NOMO-1 treated with DMSO at 0.1 percent for 48 hours (cell line): ENCODE data around the gene CLRN3.

Experiments used
- DNase-seq: peaks from one replicate; lab custom pipeline; 2025; ENCODE audit not compliant: unreplicated experiment; lab: John Stamatoyannopoulos, UW

CLRN3 gene

GRCh38 chr10:127875916-127876315 lies 16.8 kb downstream of the CLRN3 start:
- DNase-seq, result no peak

GRCh38 chr10:127875449-127875765 lies 17.3 kb downstream of the CLRN3 start:
- DNase-seq, result no peak

GRCh38 chr10:127874671-127875448 lies 17.9 kb downstream of the CLRN3 start:
- no peak for DNase-seq

GRCh38 chr10:127873901-127874470 lies 18.8 kb downstream of the CLRN3 start:
- DNase-seq, result no peak

GRCh38 chr10:127872871-127873600 lies 19.7 kb downstream of the CLRN3 start:
- DNase-seq, result peak; percentile 50

DNA sequence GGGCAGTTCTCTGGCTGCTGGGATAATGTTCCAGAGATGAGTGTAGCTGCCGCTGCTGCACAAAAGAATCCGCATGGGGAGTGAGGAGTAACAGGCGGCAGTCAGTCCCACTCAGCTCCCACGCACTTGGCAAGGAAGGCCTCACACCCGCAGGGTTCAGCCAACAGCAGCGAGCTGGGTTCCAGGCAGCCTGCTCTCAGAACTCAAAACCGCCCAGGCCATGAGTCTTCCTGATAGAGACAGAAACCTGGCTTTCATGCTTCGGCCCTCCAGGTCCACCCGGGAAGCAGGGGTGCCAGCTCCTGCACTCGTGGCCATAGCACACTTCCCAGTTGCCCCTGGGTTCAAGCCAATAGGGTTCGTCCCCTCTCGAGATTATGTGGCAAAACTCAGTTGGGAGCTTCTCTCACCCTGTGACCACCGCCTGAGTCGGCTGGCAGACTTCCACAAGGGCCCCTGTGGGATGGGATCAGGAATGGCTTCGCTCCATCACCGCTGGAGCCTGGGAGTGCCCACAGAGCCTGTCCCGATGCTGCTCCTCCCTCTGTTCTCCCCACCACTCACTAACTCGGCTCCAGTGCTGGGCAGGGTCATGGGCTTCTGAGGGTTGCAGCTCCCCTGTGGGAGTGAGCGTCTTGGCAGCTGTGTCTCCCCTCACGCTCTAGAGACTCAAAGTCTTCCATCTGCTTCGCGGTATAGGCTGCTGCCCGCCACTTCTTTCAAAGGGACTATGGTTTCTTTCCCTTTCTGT lies 20.6 kb downstream of the CLRN3 start:
- DNase-seq, result no peak

DNA sequence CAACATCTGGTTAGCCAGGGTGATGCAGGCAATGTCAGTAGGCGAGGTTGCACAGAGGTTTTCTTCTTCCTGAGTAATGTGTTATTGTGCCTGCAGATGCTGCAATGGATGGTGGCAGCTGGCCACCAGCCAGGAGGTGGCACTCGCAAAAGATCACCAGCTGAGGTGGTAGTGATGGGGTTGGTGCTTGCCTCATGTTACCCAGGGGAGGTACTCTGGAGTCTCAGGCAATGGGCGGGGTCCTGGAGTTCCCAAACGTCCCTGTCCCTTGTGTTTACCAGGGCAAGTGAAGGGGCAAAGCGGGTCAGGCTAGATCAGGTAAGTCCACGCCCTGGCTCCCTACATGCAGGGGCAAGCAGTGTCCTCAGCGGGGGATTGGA lies 21.1 kb downstream of the CLRN3 start:
- no peak for DNase-seq

DNA sequence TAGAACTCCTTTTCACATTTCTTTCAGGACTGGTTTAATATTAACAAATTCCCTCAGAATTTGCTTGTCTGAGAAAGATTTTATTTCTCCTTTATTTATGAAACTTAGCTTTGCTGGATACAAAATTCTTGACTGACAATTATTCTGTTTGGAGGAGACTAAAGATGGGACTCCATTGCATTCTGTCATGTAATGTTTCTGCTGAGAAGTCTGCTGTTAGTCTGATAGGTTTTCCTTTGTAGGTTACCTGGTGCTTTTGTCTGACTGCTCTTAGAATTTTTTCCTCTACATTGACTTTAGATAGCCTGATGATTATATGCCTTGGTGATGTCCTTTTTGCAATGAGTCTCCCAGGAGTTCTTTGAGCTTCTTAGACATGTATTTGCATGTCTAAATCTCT lies 23.4 kb downstream of the CLRN3 start:
- no peak for DNase-seq

DNA sequence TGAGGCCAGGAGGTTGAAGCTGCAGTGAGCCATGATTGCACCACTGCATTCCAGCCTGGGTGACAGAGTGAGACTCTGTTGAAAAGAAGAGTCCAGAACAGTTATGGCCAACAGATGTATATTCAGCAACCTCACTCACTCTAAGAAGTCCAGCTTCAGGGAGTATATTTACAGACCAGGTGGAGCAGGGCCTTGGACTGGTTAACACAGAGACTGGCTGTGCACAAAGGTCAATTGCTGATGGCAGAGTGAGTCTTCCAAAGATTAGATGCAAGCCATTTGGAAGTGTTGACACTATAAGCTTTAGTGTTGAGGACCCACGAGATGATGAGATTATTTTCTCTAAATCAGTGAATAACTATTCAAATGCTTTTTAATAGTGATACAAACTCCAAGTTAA lies 24.9 kb downstream of the CLRN3 start:
- DNase-seq, result no peak

DNA sequence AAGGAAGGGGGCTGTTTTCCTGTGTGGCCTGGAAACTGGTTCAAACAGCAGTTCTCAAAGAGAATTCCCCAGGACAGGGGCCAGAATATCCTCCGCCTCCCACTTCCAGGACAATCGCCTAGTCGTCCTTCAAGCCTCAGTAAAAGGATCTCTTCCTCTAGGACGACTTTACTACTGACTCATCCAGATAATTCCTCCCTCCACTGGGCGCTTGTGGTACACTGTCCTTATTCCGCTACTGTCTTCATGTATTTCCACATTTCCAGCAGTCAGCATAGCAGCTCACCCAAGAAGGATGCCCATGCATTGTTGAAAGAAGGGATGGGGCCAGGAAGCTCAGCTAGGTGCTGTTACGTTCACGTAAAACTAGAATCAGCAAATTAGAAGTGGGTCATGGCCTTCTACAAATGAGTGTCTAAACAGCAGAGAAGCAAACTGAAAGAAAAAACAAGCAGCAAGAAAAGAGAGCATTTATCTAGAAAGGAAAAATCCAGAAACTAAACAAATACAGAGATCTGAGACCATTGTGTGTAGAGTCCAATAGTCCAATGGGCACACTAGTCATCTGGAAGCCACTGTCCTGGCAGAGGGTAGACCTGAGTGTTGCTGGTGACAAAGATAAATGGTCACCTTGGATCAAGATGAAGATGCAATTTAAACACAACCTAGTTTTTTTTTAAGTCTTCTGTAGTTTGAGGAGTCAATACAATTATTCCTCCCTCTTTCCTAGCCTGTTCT lies 26.3 kb downstream of the CLRN3 start:
- no peak for DNase-seq

DNA sequence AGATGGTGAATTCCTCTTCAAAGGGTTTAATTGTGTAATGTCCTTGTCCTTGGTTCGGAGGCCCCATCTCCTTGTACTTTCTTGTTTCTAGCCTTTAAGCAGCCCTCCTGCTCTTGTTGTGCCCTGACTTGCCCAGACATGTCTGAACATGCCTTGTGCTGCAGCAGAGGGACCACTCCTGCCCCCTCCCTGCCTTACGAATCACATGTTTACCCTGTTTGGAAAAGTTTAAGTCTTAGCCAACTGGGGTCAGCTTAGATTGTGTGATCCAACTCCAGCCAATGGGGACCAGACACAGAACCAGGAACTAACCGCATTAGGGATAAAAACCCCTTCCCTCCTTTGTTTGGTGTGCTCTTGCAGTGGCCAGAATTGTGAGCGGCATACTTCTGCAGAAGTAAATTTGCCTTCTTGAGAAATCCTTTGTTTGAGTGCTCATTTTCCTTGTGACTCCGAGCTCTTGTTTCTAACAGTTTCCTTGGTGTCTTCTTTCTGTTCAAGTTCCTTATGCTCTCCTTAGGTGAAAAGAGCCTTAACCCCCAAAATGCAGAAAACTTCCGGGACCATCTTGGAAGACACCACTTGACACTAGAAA lies 29.4 kb downstream of the CLRN3 start:
- DNase-seq, result no peak

DNA sequence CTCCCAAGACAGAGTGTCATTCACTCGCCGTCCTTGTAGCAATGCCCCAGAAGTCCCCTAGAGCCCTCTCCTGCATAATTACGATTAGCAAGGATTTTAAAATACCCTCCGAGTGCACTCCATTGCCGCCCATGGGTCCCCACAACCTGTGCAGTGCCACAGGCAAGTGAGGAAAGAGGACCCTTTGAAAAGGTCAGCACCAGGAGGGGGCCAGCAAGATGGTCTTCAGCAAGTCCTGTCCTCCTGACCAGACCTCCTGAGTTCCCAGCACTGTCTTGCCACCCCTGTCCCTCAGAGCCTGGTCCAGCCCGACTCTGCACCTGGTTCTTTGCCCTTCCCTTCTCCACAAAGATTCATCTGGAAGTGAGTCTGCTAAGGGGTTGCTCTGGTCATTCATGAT lies 32.1 kb downstream of the CLRN3 start:
- DNase-seq, result no peak

DNA sequence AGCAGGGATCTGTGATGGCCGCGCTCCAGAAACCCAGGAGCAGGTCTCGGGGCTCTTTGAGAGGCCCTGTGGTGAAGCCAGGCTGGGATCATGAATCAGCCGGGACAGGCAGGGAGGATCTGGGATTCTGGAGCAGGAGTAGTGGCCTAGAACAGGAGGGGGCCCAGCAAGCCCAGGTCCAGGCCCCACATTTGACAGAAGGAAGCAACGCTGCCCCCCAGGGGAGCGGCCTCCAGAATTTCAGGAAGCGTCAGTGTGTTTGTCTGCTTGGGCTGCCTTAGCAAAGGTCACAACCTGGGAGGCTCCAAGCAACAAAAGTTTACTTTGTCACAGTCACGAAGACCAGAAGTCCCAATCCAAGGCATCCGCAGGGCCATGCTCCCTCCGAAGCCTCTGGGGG lies 36.8 kb downstream of the CLRN3 start:
- no peak for DNase-seq

GRCh38 chr10:127855591-127855881 lies 37.2 kb downstream of the CLRN3 start:
- DNase-seq, result no peak

- DNase-seq, result peak; percentile 53
These were observed 37.8 kb downstream of the CLRN3 start for GRCh38 chr10:127854769-127855590.

- peak; percentile 48 for DNase-seq
These were observed 38.6 kb downstream of the CLRN3 start for GRCh38 chr10:127853868-127854768.

- no peak for DNase-seq
These were observed 40.3 kb downstream of the CLRN3 start for GRCh38 chr10:127852456-127852855.

DNA sequence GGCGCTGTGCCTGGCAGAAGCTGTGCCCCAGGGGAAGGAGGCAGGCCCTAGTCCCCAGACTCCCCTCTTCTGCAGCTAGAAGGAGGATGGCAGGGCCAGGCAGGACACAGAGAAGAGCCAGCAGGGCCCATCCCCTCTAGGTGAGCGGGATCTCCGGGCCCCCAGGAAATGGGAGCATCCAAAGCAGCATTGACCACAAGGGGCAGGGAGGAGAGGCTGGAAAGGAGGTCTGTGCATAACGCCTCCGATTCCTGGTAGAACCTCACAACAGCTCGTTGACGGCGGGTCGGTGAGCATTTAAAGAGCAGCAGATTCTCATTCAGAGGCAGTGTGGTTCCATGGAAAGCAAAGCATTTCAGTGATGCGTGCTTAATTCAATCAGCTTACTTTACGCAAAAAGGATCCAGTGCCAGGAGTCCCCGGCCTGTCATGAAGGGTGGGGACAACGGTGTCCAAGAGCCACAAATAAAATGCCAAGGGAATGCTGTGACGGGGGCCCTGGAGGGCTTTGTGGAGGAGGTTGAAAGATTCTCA lies 41.0 kb downstream of the CLRN3 start:
- DNase-seq, result no peak

GRCh38 chr10:127850944-127851343 lies 41.8 kb downstream of the CLRN3 start:
- DNase-seq, result no peak
